ENCODE results near the gene HCFC1. TPM values are rescaled to one million over a fixed set of nuclear protein-coding genes. Genes with fewer than 3 reads are reported as not detected.

The HCFC1 gene
- total and polyA plus RNA-seq, 2 of the 8 experiments (the other 6 are each of a cell fraction or from before 2014, with no cell fraction given) = 24.9 to 117 TPM

DNA sequence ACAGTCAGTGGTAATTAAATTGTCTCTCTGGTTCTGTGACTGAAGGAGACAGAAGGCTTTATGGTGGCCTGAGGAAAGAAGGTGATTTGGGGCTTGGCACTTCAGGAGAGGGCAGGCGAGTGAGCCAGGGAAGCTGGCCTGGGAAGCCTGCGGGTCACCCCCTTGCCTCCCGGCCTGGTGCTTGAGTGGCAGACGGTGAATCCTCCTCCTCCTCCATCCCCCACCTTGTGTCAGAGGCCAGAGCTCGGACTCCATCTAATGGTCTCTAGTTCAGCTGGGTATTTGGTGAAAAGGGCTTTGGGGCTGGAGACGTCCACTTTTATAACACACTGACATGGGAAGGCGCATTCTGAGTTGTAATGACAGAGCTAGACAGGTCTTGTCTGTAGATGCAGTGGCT lies 9.6 kb upstream of the HCFC1 start:
- H3K23me2 ChIP-seq (ENCODE audit: low read depth, low read length) = no peaks in the 10 kb centered on the region
- no peak overlapping the region for H3K14ac ChIP-seq (ENCODE audit: insufficient read length)
- no peak overlapping the region for H3K4me2 ChIP-seq (ENCODE audit: insufficient read depth in 1 of 2, low read depth in 2 of 2, low read length in 2 of 2)
- H4K91ac ChIP-seq (replicated peaks; ENCODE audit: insufficient read length, low read length) = no peak overlapping the region
- no peak overlapping the region for H3K27ac ChIP-seq (ENCODE audit: low read depth, low read length)
- H3K23ac ChIP-seq (ENCODE audit: insufficient read length) = no peak overlapping the region
- no peaks in the 10 kb centered on the region for H3K27me3 ChIP-seq (replicated peaks in 1 of 4; ENCODE audit: control insufficient read depth in 3 of 4, extremely low read depth in 1 of 4, insufficient read depth in 3 of 4, low read length in 3 of 4)
- CTCF ChIA-PET (ENCODE audit: partially characterized antibody) = interaction anchor here (0.9 to 1.6 kb wide), 3 partner anchors 29 to 37 kb away, joined by 3 read pairs; no protein-coding TSS in a partner anchor
- no peak overlapping the region for H2AK5ac ChIP-seq (ENCODE audit: low read depth, low read length)
- 81% methylated on average over 5 of the region's 7 CpGs; no CpG with 5 or more reads in 1 of the 2 experiments for WGBS, 2 experiments (ENCODE audit: extremely low coverage in 1 of 2, insufficient coverage in 1 of 2, insufficient read length in 1 of 2, insufficient replicate concordance in 2 of 2, low coverage in 1 of 2, low lambda C conversion rate in 2 of 2, missing lambda C conversion rate in 1 of 2)
- no peak overlapping the region for H2BK20ac ChIP-seq (ENCODE audit: low read length)
- no peak overlapping the region for H2BK15ac ChIP-seq (ENCODE audit: low read length)
- no peak overlapping the region for H3K4me3 ChIP-seq (ENCODE audit: extremely low read depth in 1 of 4, insufficient read depth in 2 of 4, low read depth in 3 of 4, low read length in 4 of 4)
- no peaks in the 10 kb centered on the region for H3K36me3 ChIP-seq (ENCODE audit: control insufficient read depth in 2 of 4, insufficient read depth in 4 of 4, low read length in 3 of 4)
- FAIRE-seq = no peak
- no peak overlapping the region for H2AFZ ChIP-seq (ENCODE audit: low read length)
- H3K56ac ChIP-seq (replicated peaks; ENCODE audit: insufficient read length, low read depth, low read length) = no peak overlapping the region
- H3K79me2 ChIP-seq (ENCODE audit: control insufficient read depth in 1 of 2, insufficient read depth in 2 of 2, low read length in 2 of 2) = no peaks in the 10 kb centered on the region
- no peaks in the 10 kb centered on the region for H3K9me3 ChIP-seq (ENCODE audit: insufficient read depth in 2 of 2, low read depth in 1 of 2, low read length in 1 of 2)
- no peak for DNase-seq (ENCODE audit: low read depth in 1 of 2, low spot score in 2 of 2)
- POLR2A ChIA-PET (ENCODE audit: partially characterized antibody) = interaction anchor here (0.9 to 3.2 kb wide), 3 partner anchors 10 to 786 kb away, joined by 3 to 10 read pairs (median 5); partner anchors contain the start of gene HCFC1
- no peak overlapping the region for H3K4ac ChIP-seq (replicated peaks; ENCODE audit: insufficient read length, low read depth, low read length)
- no peak overlapping the region for H2BK120ac ChIP-seq (replicated peaks; ENCODE audit: low read depth, low read length)
- H2BK5ac ChIP-seq (ENCODE audit: low read depth, low read length) = no peak overlapping the region
- no peak overlapping the region for H3K18ac ChIP-seq (ENCODE audit: extremely low read depth, low read length)
- H3K9ac ChIP-seq (replicated peaks in 1 of 4; ENCODE audit: extremely low read depth in 1 of 4, low read depth in 3 of 4, low read length in 3 of 4) = no peak overlapping the region
- H4K5ac ChIP-seq (ENCODE audit: insufficient read length, low read depth, low read length) = no peak overlapping the region
- H2BK12ac ChIP-seq (ENCODE audit: low read depth, low read length) = no peak overlapping the region
- no peaks in the 10 kb centered on the region for H4K20me1 ChIP-seq (replicated peaks in 1 of 2; ENCODE audit: control insufficient read depth in 1 of 2, insufficient read depth in 2 of 2, low read length in 2 of 2)
- H4K8ac ChIP-seq (ENCODE audit: extremely low read depth, insufficient read depth, low read length) = no peak overlapping the region
- peaks cover 0 to 4% (median 0%) of the 10 kb centered on the region in 4 experiments; a peak in 1 of 7 replicates for H3K4me1 ChIP-seq (replicated peaks in 1 of 4; ENCODE audit: control insufficient read depth in 3 of 4, insufficient read depth in 4 of 4, low read length in 3 of 4)
- H3K79me1 ChIP-seq (ENCODE audit: low read depth, low read length) = no peaks in the 10 kb centered on the region
- TF ChIP-seq BRCA1 (IDR thresholded peaks at IDR 0.05; ENCODE audit: low read depth, low read length) (no peak), E2F6 (IDR thresholded peaks at IDR 0.05) (no peak), CTCF (IDR thresholded peaks at IDR 0.05; ENCODE audit: control extremely low read depth in 1 of 3, insufficient read depth in 1 of 3, low read depth in 1 of 3, low read length in 3 of 3) (no peak), SP1 (IDR thresholded peaks at IDR 0.05; ENCODE audit: low read depth, low read length) (no peak), TCF12 (IDR thresholded peaks at IDR 0.05; ENCODE audit: low read depth, low read length) (no peak), JUND (IDR thresholded peaks at IDR 0.05; ENCODE audit: low read length) (no peak), PHF8 (conservative IDR thresholded peaks at IDR 0.05; ENCODE audit: low read depth, low read length) (no peak), KDM4A (IDR thresholded peaks at IDR 0.05; ENCODE audit: low read depth, low read length, severe bottlenecking) (no peak)
- TF ChIP-seq, protein P1, sequence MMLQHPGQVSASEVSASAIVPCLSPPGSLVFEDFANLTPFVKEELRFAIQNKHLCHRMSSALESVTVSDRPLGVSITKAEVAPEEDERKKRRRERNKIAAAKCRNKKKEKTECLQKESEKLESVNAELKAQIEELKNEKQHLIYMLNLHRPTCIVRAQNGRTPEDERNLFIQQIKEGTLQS (IDR thresholded peaks at IDR 0.05; ENCODE audit: insufficient read depth, low read depth, low read length) = no peak
- TF ChIP-seq, protein P2, sequence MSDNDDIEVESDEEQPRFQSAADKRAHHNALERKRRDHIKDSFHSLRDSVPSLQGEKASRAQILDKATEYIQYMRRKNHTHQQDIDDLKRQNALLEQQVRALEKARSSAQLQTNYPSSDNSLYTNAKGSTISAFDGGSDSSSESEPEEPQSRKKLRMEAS (IDR thresholded peaks at IDR 0.05) = no peak
